HG03025 (cell line): ENCODE measurements around the gene BICC1.

Source experiments
- ATAC-seq: cut with Tn5 transposase; IDR thresholded peaks from one replicate; pipeline ENCODE4 v1.9.1; 2021; ENCODE audit warnings: mild to moderate bottlenecking, moderate library complexity; ENCODE audit not compliant: unreplicated experiment, low FRiP score

BICC1 gene

DNA sequence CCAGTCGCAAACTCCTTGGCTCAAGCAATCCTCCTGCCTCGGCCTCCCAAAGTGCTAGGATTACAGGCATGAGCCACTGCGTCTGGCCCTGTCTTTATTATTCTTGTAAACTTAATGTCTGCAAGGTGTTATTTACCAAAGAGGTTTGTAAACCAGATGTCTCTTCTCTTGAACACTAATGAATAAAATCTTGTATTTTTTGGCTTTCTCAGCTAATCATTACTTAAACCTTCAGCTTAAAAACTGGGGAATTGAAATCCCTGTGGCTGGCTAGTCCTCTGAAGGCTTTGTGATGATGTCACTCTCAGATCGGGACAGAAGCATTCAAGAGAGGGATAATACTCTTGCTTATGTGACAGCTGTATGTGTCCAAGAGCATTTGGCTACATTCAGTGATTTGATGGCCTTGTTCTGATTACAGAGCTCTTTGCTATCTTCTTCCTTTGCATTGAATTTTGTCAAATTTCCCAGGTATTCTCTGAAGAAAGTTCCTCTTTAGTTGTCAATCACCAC is 130.3 kb downstream of the BICC1 start:
- no peak for ATAC-seq

DNA sequence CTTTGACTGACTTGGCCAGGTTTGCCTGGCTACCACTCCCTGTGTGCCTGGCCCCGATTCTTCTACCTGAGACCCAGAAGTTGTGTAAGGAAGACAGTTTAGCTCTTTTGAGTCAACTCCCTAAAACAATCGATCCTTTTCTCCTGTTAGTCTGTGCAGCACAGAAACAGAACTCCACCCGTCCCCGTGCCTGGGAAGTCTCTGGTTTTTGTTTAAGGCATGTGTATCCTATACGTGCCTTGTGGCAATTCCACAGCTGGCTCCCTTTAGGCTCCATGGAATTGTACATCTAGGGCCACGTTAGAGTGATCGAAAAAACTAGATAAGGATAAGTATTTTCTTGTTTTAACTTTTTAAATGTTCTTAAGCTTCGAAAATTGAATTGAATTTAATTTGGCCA is 131.6 kb downstream of the BICC1 start:
- ATAC-seq, result no peak

DNA sequence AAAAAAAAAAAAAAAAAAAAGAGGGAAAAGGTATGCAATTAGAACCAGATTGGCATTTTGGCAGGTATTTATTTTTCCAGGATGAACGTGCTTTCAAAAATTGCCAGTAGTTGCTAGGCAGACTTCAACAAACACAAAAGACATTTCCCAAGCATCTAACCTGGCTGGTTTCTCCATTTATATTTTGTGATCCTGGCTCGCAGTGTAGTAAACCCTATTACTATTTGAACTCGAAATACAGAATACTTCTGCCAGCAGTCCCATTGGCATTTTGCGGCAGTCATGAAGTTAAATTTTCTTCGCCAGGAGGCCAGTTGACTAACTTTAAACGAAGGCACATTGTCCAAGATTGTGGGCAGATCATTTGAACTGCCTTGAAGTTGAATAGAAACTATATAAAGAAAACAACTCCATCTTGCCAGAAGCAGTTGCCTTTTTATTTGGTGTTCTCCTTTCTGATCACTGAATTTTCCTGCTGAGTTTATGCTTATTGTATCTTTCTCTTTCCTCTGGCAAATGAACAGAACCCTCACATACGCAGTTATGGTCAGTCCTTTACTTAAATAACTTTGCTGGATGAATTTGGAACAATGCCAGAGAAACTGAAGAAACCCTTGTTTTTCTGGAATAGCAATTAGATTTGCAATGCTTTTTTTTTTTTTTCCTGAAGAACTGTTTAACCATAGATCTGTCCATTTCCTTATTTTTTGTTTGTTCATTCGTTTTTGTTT is 132.9 kb downstream of the BICC1 start:
- no peak for ATAC-seq

DNA sequence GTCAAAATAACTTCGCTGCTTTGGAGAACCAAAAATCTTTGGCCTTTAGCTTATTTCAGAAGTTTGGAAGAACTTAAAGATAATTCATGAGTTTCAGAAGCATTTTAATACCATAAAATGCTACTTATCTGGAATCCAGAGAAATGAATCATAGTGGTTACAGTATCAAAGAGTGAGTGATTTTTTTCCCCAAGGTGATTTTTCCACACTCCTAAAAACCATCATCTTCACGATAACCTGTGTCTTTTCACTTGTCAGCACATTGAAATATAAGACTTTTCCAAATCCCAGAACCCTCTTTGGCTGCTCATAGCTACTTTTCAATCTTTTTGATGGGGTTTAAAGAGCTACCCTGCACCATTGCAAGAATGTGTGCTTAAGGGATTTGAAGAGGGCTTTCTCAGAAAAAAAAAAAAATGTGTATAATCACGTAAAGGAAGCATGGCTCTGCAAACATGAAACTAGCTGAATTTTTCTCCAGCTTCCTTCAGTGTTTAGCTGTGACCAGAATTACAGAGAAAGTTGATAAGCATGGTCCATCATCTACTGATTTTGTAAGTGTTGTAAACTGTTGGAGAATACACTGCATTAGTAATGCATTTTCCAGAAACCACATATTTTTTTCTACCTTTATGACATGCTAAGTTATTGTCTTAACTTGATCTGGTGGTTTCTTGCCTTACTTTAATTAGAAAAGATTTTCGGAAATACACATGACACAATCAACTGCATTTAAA is 134.9 kb downstream of the BICC1 start:
- no peak for ATAC-seq

DNA sequence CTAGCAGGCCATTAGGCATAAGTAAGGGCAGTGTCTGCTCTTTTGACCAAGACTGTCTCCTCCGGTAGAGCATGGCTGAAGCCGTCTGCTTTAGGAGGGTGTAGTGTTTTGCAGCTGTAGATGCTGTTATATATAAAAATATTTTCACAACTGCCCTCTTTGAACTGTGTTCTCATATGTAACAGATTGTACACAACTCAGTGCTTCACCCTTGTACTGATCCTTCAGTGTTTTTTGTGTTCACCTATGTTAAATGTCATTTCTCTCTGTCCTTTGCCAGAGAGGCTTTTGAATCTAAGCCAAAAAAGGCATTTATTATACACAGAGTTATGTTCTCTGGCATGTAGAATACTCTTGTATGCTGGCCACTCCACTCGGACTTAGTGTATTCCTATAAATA is 135.5 kb downstream of the BICC1 start:
- ATAC-seq, result no peak

DNA sequence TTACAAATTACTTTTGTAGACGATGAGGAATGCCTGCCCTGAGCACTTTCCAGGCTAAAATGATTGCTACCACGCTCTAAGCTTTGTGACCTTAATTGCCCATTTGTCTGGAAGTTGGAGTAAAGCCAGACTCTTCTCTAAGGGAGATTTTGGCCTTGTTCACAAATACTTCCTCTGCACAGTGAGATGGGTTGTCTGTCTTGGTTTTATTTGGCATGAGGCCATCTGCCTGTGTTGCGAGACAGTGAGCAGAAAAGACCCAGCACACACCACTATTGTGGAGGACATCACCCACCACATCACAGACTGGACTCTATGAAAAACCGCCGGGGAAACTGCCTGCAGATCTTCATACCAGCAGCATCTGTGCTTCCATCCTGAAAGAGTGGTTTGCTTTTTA is 138.4 kb downstream of the BICC1 start:
- ATAC-seq, result no peak

DNA sequence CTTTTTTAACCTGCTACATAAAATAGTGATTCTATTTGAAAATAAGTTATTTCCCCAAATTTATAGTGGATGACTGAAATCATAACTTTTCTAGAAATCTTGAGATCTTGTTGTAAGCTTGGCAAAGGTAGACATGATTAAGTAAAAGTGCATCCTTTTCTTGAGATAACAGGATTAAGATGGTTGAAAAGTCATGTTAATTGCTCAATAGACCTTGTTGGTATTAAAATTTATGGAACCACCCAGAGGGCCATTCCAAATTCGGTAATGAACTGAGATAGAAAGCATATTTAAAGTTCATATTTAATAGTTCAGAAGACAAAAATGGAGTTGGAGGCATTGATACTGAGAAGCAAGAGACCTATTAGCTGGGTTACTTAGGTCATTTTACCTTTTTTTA is 139.1 kb downstream of the BICC1 start:
- no peak for ATAC-seq

DNA sequence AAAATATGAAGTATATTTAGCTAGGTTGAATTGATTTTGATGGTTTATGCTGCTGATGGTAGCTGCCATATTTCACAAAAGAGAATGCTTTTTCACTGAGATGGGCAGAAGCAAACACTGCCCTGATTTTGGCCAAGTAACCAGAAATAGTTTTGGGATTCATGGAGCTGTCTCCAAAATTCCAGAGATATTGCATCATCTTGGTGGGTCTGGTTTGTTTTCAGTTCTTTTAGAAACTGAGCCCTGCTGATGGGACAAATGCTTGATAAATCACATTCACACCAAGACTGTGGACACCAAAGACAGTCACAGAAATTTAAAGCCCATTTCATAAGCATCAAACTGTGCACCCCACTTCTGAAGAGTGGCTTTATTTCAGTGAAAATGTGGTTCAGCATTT is 140.5 kb downstream of the BICC1 start:
- ATAC-seq, result no peak

DNA sequence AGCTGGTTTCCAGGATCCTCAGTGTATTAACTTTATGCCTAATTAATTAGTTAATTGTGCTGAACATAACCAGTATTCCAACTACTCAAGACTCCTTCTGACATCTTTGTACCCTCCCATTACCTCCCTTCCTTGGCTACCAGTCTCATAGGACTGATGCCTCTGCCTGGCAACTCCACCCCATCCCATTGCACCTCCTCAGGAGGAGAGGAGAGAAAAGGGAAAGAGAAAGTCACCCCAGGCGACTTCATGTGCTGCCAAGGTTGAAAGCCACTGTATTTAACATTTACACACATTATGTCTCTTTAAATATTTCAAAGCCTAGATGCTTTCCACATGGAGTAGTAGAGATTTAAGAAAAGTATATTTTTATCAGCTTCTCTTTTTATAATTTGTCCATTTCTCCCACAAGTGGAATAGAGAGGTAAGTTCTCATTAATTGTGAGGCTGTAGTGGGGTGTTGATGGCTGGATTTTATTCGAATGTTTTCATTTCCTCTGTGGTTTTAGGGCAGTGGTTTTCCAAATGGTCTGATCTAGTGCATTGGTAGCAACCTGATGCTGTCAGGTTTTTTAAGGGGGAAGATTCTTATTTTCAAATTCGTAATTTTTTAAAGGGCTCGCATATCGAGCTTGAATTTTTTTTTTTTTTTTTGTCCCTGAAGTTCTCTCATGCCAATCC is 148.0 kb downstream of the BICC1 start:
- ATAC-seq, result no peak

DNA sequence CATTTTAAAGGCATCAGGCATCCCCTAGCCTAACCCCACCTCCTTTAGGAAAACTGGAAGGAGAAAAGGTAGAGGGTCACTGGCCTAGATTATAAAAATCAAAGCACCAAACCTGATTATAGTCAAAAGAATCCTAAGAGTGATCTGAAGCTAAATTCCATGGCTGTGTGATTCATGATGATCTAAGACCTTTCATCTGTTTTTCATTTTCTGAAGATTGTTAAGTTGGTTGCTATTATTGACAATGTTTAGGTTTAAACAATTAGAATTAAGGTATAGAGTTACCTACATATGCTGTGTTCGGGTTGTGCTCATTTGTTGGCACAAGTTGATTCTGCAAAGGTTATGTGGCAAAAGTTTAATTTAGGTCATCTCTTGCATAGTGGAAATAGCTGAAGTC is 148.7 kb downstream of the BICC1 start:
- ATAC-seq, result no peak

DNA sequence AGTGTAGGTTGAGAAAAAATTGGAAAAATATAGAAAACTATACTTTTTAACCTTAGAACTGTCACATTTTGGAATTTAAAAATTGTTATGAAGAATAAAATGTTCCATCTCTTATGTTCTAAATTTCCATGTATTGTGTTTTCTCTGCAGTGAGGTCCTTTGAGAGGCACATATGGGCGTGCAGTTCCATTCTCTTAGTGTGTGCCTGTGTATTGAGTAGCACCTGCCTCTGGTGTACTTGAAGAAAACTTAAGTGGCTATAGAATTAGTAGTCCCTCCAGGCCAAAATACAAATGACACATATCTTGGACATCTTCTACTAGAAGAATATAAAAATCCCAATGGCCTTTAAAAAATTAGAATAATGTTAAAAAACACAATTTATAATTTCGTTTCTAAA is 149.2 kb downstream of the BICC1 start:
- ATAC-seq, result no peak

DNA sequence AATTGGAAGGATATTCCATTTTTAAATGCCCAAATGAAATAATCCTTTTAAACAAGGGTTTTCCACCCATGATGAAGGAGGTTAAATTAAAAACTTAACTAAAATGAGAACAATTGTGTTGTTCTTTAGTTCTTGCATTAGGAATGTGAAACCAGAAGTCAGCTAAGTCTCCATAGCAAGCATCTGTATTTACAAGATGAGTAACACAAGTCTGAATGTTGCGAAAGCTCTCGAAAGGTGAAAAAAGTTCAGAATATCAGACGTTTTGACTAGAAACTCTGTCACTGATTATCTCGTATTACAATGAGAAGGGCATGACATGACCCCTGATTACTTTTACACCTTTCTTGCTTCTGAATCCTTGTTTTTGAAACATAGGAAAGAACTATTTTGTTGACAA is 149.6 kb downstream of the BICC1 start:
- no peak for ATAC-seq

DNA sequence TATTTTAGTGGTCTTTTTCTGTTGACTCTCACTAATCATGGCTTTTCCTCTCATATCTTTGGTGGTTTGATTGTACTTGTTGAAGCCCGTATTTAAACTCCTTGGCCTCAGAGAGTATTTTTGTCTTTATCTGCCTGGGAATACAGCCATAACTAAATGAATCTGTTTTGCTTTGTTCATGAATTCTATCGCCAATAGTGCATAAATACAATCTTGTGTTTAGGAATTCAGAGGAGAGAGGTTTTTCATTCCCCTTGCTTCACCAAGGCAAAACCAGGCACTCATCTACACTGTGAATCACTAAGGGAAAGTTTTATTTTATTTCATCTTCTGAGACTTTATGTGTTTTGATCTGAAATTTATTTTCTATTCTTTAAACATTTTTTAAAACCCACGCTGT is 152.7 kb downstream of the BICC1 start:
- no peak for ATAC-seq

DNA sequence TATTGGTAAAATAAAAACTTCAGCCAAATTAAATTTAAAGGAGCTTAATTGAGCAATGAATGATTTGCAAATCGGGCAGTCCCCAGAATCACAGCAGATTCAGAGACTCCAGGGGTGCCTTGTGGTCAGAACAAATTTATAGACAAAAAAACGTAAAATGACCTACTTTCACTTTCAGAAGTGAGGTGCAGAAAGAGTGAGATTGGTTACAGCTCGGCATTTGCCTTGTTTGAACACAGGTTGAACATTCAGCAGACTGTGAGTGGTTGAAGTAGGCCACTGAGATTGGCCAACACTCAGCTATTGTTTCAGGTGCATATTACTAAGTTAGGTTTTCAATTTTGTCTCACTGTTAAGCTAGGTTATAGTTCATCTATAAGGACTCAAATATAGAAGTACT is 153.4 kb downstream of the BICC1 start:
- no peak for ATAC-seq

DNA sequence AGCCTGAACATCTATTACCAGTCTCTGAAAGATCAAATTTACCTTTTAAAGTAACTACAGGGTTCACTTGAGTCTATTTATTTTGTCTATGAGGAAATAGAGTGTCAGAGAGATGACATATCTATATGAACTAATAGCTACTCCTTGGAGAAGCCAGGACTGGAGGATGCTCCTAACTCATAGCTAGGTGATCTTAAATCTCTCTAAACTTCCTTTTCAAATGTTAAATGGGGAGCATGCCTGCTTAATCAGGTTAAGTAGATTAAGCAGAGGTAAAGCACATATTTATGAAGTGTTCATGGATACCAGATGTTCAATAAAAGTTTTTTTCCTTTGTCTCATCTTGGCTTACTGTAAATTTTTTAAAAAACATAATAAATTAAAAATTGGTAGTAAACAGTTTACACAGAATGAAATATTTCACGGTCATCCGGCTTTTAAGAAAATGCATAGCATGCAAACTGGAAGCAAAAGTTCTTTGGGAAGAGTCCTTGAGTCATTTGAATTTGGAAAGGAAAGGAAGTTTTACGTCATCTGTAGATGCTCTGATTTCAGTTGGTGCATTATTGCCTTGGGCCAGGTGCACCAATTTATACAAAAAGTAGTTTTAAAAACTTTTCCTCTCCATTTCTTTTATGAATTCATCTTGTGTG is 155.1 kb downstream of the BICC1 start:
- no peak for ATAC-seq

DNA sequence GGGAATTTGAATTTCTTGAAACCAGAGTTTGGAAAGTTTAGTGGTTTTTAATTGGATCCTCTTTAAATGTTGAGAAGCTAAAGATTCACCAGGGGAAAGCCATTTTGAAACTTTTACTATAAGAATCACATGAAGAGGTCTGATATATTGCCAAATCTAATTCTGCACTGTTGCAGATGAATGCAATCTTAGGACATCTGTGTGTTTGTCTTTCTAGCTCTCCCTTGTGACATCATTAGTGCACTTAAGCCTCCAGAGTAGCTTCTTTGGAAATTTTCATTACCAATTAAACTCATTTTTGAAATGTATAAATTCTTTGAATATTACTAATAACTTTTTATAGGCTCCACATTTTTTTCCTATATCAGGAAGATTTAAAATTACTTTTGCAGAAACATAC is 160.2 kb downstream of the BICC1 start:
- no peak for ATAC-seq

DNA sequence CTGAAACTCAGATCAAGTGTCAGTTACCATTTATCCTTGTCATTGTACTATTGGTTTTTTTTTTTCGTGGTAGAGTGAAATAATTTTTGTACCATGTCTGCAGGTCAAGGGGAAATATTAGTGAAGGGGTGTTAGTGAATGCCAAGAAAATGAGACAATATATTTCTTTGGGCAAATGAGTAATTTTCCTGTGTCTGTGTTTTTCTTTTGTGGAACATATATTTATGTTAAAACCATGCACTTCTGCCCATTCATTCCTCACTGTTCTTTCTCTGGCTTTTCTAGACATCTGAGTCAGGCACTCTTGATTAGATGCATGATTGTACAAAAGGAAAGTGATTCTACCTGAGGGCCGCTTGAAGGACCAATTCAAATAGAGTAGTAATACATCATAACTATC is 161.6 kb downstream of the BICC1 start:
- ATAC-seq, result no peak

DNA sequence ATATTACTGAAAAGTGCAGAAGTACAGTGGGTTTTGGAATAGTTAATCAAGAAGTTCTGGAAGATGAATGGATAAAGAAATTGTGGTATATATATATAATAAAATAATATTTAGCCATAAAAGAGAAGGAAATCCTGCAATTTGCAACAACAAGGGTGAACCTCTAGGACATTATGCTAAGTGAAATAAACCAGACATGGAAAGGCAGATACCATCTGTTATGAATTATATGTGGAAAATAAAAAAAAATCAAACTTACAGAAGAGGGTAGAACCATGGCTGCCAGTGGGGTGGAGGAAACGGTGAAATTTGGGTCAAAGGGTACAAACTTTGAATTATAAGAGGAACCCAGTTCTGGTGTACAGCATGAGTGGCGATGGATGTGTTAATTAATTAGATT is 162.6 kb downstream of the BICC1 start:
- ATAC-seq, result no peak

DNA sequence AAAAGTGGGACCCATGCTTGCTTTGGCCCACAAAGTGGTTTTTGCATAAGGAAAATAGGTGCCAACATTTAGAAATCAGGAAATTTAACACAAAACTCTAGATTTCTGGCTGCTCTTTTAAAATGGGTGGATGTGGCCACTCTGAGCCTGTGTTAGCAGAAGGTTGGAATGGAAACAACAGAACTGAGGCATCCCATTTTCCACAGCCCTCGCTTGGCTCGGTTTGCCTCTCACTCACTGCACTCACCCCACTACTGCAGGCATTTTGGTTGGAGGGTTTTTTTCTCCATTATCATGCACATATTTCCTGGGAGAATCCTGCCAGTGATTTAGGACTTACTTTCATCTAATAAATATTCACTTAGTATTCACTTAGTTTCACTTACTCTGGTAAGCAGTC is 178.9 kb downstream of the BICC1 start:
- no peak for ATAC-seq

DNA sequence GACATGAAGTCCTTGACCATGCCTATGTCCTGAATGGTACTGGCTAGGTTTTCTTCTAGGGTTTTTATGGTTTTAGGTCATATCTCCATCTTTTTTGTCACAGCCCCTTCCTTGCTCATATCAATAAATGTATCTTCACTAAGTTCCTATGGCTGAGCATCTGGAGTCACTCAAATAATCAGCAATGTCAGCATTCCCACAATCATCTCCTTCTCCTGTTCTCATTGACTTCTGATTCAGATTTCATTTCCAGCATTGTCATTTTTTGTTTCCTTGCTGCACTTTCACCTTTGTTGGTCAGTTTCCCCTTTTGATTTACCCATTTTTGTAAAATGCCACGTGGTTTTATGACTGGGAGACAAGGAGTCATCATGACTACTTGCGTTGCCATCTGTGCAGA is 181.2 kb downstream of the BICC1 start:
- no peak for ATAC-seq

DNA sequence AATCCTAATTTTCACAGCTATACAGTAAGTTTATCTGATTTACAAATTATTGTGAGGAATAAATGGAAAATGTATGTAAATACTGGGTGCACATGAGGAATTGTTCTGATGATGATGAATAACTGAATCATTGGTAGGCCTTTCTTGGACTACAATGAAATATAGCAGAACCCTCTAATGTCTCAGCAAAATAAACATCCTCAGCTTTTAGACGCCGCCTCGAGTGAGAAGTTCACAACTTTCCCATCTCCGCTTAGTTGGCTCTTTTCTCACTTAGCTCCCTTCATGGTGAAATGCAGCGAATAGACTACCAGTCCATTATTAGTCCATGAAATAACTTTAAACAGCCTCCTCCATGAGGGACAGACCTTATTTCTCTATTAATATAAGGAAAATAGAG is 182.3 kb downstream of the BICC1 start:
- no peak for ATAC-seq
